Muscle of arm (tissue), 12 donors: ENCODE measurements around the gene MS4A18. TPM values are rescaled to one million over a fixed set of nuclear protein-coding genes. Genes with fewer than 3 reads are reported as not detected.
A peak's percentile ranks its signal among the peaks of the same experiment; 100 is the strongest.

Experiments
- DNase-seq: peaks from one replicate; pipeline ENCODE4 v3.0.0-alpha.2; 2013
- polyA plus RNA-seq, 12 donors: library from polyadenylated mRNA; unstranded; fragments of 120-200 nt; gene quantifications; one replicate each; pipeline ENCODE4 v1.2.1, GENCODE V29; 2013; ENCODE audit not compliant: insufficient read length in 12 of 12

MS4A18 gene
- polyA plus RNA-seq, 12 donors = not detected

- DNase-seq = no peak
These were observed 61.4 kb downstream of the MS4A18 start for GRCh38 chr11:60785806-60786361.

GRCh38 chr11:60786811-60787567 lies 62.5 kb downstream of the MS4A18 start:
- peak; percentile 79 for DNase-seq

GRCh38 chr11:60788401-60789125 lies 64.0 kb downstream of the MS4A18 start:
- DNase-seq = no peak

- no peak for DNase-seq
These were observed 66.2 kb downstream of the MS4A18 start for GRCh38 chr11:60790726-60791125.

DNA sequence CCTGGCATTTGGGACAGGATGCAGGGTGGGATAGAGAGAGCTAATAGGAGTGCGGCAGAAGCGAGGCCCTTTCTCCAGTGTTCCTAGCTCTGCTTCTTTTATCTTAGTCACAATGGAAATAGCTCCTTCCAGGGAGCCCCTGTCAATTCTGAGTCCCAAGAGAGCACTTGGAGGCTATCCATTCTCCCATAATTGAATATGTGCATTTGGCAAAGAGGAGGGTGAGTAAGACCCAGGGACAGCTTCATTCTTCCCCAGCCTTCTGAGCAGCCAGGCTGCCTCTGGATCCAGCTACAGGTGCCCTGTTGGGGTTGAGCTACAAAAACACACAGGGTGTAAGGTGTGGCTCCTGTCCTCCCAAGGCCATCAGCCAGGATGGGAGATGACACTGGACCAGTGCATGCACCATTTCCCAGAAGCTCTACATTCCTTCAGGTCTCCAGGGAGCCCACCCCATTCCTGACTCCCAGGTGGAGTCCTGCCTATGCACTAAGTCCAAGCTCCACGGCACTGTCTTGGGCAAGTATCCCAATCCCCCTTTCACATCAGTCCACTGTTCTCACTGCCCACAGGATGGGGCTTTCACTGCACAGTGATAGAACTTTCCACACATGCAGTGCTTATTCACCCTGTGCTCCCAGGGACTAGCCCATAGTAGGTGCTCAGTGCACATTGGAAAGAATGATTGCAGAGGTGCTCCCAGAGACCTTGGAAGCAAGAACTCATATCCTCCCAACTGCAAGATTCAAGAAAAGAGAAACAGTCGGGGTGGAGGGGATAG lies 66.8 kb downstream of the MS4A18 start:
- no peak for DNase-seq

GRCh38 chr11:60792521-60792920 lies 68.0 kb downstream of the MS4A18 start:
- no peak for DNase-seq

Other genes with a start within 250 kb of the MS4A18 start
- not detected for gene MS4A12, start 231.9 kb upstream of the MS4A18 start, polyA plus RNA-seq
- gene MS4A13, start 209.3 kb upstream of the MS4A18 start, polyA plus RNA-seq = not detected
- 10 to 100 TPM in 1 of 12 donors, 1 to 10 TPM in 9, not detected in 2; 3.6 to 12.1 (median 5.7) TPM for gene MS4A8, start 25.1 kb upstream of the MS4A18 start, polyA plus RNA-seq
- not detected for gene MS4A15, start 32.1 kb downstream of the MS4A18 start, polyA plus RNA-seq
- not detected for gene MS4A10, start 60.6 kb downstream of the MS4A18 start, polyA plus RNA-seq
- gene CCDC86, start 117.4 kb downstream of the MS4A18 start, polyA plus RNA-seq = 10 to 100 TPM in 11 of 12 donors, not detected in 1; 13.7 to 24.7 (median 17.4) TPM
- 1 to 10 TPM in 2 of 12 donors, under 1 TPM in 8, not detected in 2; 0.64 to 1.2 (median 0.76) TPM for gene PTGDR2, start 131.2 kb downstream of the MS4A18 start, polyA plus RNA-seq
- under 1 TPM in 3 of 12 donors, not detected in 9; 0.11 to 0.24 (median 0.15) TPM for gene ZP1, start 142.8 kb downstream of the MS4A18 start, polyA plus RNA-seq
- gene PRPF19, start 181.9 kb downstream of the MS4A18 start, polyA plus RNA-seq = 10 to 100 TPM in 11 of 12 donors, not detected in 1; 53.4 to 83.9 (median 64.8) TPM
- gene TMEM109, start 189.4 kb downstream of the MS4A18 start, polyA plus RNA-seq = 100 to 1,000 TPM in 5 of 12 donors, 10 to 100 TPM in 6, not detected in 1; 80.2 to 123 (median 97.2) TPM
- 10 to 100 TPM in 11 of 12 donors, not detected in 1; 21.7 to 52.2 (median 35.2) TPM for gene TMEM132A, start 199.7 kb downstream of the MS4A18 start, polyA plus RNA-seq
- 10 to 100 TPM in 11 of 12 donors, not detected in 1; 14.1 to 49.0 (median 21.4) TPM for gene SLC15A3, start 227.5 kb downstream of the MS4A18 start, polyA plus RNA-seq
- gene CD6, start 247.0 kb downstream of the MS4A18 start, polyA plus RNA-seq = 1 to 10 TPM in 2 of 12 donors, under 1 TPM in 8, not detected in 2; 0.33 to 2.1 (median 0.81) TPM